Esophagus squamous epithelium (tissue), 5 donors: ENCODE data around the gene SRP68. TPM values are rescaled to one million over a fixed set of nuclear protein-coding genes. Genes with fewer than 3 reads are reported as not detected.
A peak's percentile ranks its signal among the peaks of the same experiment; 100 is the strongest.

Experiments
- DNase-seq: peaks from one replicate; lab custom pipeline; 2025; lab: John Stamatoyannopoulos, UW
- H3K27ac ChIP-seq, 4 donors: fragments of 200-600 bp; sonication (generic); one replicate each; pipeline ENCODE4 v1.5.1; 2016 to 2019; ENCODE audit warnings: mild to moderate bottlenecking in 1 of 4
- H3K27me3 ChIP-seq, 4 donors: fragments of 200-600 bp; sonication (generic); 1 replicate in 3 of 4; 2 replicates in 1 of 4; pipeline versions ENCODE4 v1.5.1 to v1.6.0; 2017 to 2021; ENCODE audit warnings: antibody characterized with exemption in 1 of 4
- H3K36me3 ChIP-seq, 3 donors: fragments of 200-600 bp; sonication (generic); one replicate each; pipeline ENCODE4 v1.5.1; 2016 to 2019
- H3K4me1 ChIP-seq, 3 donors: fragments of 200-600 bp; sonication (generic); one replicate each; pipeline ENCODE4 v1.5.1; 2017 to 2019
- H3K4me3 ChIP-seq, 4 donors: fragments of 200-600 bp; sonication (generic); 1 replicate in 3 of 4; 2 replicates in 1 of 4; pipeline ENCODE4 v1.5.1; 2016 to 2019; ENCODE audit warnings: mild to moderate bottlenecking in 2 of 4, moderate library complexity in 1 of 4
- H3K9me3 ChIP-seq, 3 donors: fragments of 200-600 bp; sonication (generic); one replicate each; pipeline ENCODE4 v1.5.1; 2016 to 2019
- CTCF ChIP-seq, 6 experiments: fragments of 450-650 bp in 4 of 6; fragments of 200-600 bp in 2 of 6; sonication (generic) in 2 of 6; IDR thresholded peaks; one replicate each; pipeline ENCODE4 v1.5.1; 2016 to 2019; ENCODE audit warnings: antibody characterized with exemption in 6 of 6, mild to moderate bottlenecking in 4 of 6, moderate library complexity in 4 of 6
- POLR2A ChIP-seq, 4 donors: fragments of 450-650 bp; IDR thresholded peaks; one replicate each; pipeline ENCODE4 v1.6.1; 2017; ENCODE audit warnings: antibody characterized with exemption in 4 of 4, mild to moderate bottlenecking in 4 of 4, moderate library complexity in 3 of 4
- WGBS, 2 donors: methylation state at CpG; one replicate each; pipeline ENCODE4 v1.1.5; 2018; 5-methylcytosine and 5-hydroxymethylcytosine counted together
- intact Hi-C: fragments of 100-400 bp; cut with DNase I; formaldehyde crosslinking; loops from one replicate; pipeline ENCODE4 v1.15.0; 2022
- total RNA-seq, 4 donors: library from RNA; depleted of rRNA; stranded (reverse); fragments of >200 nt; gene quantifications; one replicate each; pipeline ENCODE4 v1.1.0, GENCODE V29; 2016
- donor health status: DM: yes; HTN: yes; CAD: no.

Gene SRP68
- total RNA-seq, 4 donors from 2014 or later = 40.6 to 78.0 (median 52.7) TPM

GRCh38 chr17:76104140-76104895 is 32.0 kb upstream of the SRP68 start:
- H3K27ac ChIP-seq = peak overlapping the region; percentile 88 to 93 (median 92)
- no peak for DNase-seq
- H3K9me3 ChIP-seq = no peaks in the 10 kb centered on the region
- H3K27me3 ChIP-seq = no peaks in the 10 kb centered on the region
- H3K4me1 ChIP-seq = peaks cover 12 to 46% (median 15%) of the 10 kb centered on the region in 3 donors
- TF ChIP-seq CTCF (IDR thresholded peaks at IDR 0.05) (no peak), POLR2A (IDR thresholded peaks at IDR 0.05) (no peak)
- H3K4me3 ChIP-seq = peak overlapping the region; percentile 78 to 90 (median 86)
- intact Hi-C loops = no loop called here
- WGBS, 2 donors = 81 to 100% methylated on average over 4 to 17 of the region's 29 CpGs
- peaks cover 10 to 26% (median 16%) of the 10 kb centered on the region in 3 donors for H3K36me3 ChIP-seq

- intact Hi-C loops = no loop called here
- peaks cover 10 to 34% (median 18%) of the 10 kb centered on the region in 3 donors for H3K36me3 ChIP-seq
- peak in 1 of 6 experiments; percentile 21 for TF ChIP-seq CTCF (IDR thresholded peaks at IDR 0.05)
- TF ChIP-seq POLR2A (IDR thresholded peaks at IDR 0.05) = peak in 2 of 4 donors; percentile 53
- WGBS, 2 donors = 0 to 11% methylated on average over 8 to 24 of the region's 55 CpGs
- DNase-seq = peak; percentile 47
- no peaks in the 10 kb centered on the region for H3K9me3 ChIP-seq
- peak within 1 kb of the TSS; percentile 88 to 93 (median 92) for H3K27ac ChIP-seq
- peak within 1 kb of the TSS; percentile 78 to 90 (median 86) for H3K4me3 ChIP-seq
- H3K27me3 ChIP-seq = no peaks in the 10 kb centered on the region
- H3K4me1 ChIP-seq = peaks cover 12 to 46% (median 15%) of the 10 kb centered on the region in 3 donors
Observed at GRCh38 chr17:76103274-76104139, 31.2 kb upstream of the SRP68 start, which contains the start of gene EXOC7. EXOC7 (minus strand) TSS chr17:76103787; CDS start chr17:76103692, 95 bp downstream.

- peaks cover 12 to 46% (median 15%) of the 10 kb centered on the region in 3 donors for H3K4me1 ChIP-seq
- H3K4me3 ChIP-seq = peak overlapping the region; percentile 78 to 90 (median 86)
- TF ChIP-seq POLR2A (IDR thresholded peaks at IDR 0.05) (no peak), CTCF (IDR thresholded peaks at IDR 0.05) (no peak)
- peaks cover 10 to 40% (median 23%) of the 10 kb centered on the region in 3 donors for H3K36me3 ChIP-seq
- H3K27ac ChIP-seq = peak overlapping the region; percentile 88 to 93 (median 92)
- H3K9me3 ChIP-seq = no peaks in the 10 kb centered on the region
- H3K27me3 ChIP-seq = no peaks in the 10 kb centered on the region
- intact Hi-C loops = no loop called here
- 0 to 8% methylated on average over 4 of the region's 4 CpGs for WGBS, 2 donors
- DNase-seq = no peak
Observed at GRCh38 chr17:76102944-76103273, 30.6 kb upstream of the SRP68 start.

- Histone ChIP-seq H3K4me1 (peaks cover 5 to 23% (median 8%) of the 10 kb centered on the region in 3 donors), H3K27ac (no peak overlapping the region), H3K27me3 (no peaks in the 10 kb centered on the region), H3K9me3 (no peaks in the 10 kb centered on the region), H3K36me3 (peaks cover 27 to 90% (median 54%) of the 10 kb centered on the region in 3 donors), H3K4me3 (no peak overlapping the region)
- DNase-seq = no peak
- 69 to 95% methylated on average over 6 to 18 of the region's 19 CpGs for WGBS, 2 donors
- intact Hi-C loops = no loop called here
- TF ChIP-seq CTCF (IDR thresholded peaks at IDR 0.05) (no peak), POLR2A (IDR thresholded peaks at IDR 0.05) (no peak)
Observed at GRCh38 chr17:76097716-76098295, 25.5 kb upstream of the SRP68 start.
